SW480 (cell line): ENCODE results near the gene HOXC12.

ENCODE experiments used
- DNase-seq: peaks from one replicate; pipeline ENCODE4 v3.0.0-alpha.2; 2016; ENCODE audit warnings: low spot score

HOXC12 gene

GRCh38 chr12:53956914-53957536, 2.3 kb downstream of the HOXC12 start:
- DNase-seq, result no peak

GRCh38 chr12:53958128-53958527, 3.4 kb downstream of the HOXC12 start:
- no peak for DNase-seq

DNA sequence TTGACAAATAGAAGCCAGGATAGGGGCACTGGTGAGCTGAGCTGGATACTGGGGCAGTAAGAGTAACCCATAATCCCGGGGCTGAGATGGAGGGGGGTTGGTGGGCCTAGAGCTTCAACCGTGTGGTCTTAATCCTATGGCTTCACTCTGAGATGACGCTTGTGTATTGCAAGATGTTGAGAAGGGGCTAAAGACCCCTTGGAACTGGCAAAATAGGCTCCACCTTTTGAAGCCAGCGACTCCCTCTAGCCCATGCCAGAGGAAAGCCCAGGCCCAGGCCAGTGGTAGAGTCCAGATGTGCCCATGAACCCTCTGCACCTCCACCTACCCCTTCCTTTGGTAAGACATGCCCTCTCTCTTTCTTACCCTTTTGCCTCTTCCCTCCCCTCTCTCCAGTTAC, 4.6 kb downstream of the HOXC12 start:
- DNase-seq, result no peak

DNA sequence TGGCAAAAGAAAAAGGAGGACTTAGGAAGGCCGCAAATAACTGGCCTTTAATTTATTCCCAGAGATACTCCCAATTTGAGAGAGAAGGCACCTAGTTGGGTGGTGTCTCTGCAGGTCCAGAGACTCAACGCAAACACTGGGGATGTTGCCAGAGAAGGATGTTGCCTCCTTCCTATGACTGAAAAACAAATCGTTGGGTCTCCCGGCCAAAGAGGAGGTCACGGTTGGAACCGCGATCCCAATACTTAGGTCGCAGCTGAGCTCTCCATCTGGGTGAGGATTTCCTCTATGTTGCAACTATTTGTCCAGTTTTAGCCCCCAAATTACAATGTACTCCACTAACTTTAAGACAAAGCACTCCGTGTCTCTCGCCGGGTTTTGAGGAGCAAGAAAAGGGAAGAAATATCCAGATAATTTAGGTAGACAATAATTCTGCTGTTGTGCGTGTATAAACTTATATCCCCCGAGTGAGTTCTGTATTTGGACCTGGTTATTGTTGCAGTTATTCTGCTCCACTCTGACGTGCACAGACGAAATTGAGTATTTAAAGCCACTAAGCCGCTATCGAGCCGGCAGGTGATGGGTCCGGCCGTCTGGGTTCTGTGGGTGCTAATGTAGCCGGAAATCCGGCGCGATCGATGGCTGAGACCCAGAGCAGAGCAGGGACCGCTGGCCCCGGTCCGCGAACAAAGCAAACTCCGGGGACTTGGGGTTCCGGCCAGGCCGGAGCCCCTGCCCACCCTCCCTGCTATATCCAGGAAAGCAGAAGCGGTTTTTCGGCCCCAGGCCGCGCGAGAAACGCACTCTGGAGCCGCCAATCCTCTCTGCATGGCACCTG, 5.7 kb downstream of the HOXC12 start:
- no peak for DNase-seq

DNA sequence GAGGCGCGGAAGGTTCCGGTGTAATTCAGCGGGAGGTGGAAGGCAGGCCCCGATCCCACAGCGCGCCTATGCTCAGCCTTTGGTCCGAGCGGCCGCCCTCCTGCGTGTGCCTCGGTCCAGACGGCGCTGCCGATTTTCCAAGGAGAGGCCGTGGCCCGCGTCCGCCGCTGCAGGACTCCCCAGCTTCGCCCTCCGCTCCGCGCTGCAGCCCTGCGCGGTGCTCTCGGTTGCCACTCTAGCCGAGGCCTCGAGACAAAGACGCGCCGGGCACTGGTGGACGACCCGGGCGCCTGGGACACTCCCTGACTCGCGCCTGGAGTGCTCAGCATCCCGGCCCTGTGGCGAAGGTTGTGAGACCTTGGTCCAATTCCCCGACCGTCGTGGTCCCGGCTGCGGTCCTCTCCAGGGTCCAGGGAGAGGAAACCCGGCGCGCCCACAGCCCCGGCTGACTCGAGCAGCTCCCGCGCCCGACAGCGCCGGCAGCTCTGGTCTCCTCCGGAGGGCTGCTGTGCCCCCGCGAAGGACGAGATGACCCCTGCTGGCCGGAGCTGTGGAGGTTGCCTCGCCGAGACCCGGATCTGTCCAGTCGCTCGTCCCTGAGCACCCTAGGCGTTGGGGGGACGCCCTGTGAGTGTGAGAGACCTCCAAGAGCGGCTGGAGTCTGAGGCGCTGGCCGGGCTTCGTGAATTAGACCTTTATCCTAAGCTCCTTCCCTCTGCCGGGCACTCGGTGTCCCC, 6.5 kb downstream of the HOXC12 start:
- no peak for DNase-seq

DNA sequence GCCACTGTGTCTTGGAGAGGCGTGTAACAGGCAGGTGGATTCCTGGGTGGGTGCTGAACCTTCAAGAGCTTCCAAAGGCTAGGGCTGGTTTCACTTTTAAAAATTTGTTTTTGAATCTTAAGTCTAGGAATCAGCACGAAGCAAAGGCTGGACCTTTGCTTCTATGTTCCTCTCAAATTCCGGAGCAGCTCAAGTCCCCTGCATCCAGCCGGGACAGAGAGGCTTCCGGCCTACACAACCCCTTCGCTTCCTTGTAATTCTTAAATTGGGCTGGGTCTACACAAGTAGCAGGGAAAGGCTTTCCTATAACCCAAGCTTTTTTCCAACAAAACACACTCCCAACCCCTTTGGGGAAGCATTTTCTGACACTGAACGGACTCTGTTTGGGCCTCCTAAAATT, 8.3 kb downstream of the HOXC12 start:
- DNase-seq, result no peak

- DNase-seq, result no peak
Observed at GRCh38 chr12:53963434-53964314, 9.0 kb downstream of the HOXC12 start.

DNA sequence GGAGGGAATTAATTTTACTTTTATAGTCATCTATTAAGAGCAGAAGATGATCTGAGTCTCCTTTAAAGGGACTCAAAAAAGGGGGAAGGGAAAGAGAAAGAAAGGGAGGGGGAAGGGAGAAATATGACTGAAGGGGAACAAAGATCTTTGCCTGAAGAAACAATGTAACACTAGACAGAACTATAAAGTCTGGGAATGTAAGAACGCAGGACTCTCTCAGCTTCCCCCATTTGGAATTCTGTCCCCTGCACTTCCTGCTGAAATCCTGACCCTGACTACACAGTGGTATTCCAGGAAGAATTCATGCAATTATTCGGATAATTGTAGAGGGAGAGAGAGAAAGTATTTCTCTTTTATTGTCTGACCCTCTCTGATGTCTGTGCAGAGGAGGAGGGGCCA, 9.6 kb downstream of the HOXC12 start:
- no peak for DNase-seq

DNA sequence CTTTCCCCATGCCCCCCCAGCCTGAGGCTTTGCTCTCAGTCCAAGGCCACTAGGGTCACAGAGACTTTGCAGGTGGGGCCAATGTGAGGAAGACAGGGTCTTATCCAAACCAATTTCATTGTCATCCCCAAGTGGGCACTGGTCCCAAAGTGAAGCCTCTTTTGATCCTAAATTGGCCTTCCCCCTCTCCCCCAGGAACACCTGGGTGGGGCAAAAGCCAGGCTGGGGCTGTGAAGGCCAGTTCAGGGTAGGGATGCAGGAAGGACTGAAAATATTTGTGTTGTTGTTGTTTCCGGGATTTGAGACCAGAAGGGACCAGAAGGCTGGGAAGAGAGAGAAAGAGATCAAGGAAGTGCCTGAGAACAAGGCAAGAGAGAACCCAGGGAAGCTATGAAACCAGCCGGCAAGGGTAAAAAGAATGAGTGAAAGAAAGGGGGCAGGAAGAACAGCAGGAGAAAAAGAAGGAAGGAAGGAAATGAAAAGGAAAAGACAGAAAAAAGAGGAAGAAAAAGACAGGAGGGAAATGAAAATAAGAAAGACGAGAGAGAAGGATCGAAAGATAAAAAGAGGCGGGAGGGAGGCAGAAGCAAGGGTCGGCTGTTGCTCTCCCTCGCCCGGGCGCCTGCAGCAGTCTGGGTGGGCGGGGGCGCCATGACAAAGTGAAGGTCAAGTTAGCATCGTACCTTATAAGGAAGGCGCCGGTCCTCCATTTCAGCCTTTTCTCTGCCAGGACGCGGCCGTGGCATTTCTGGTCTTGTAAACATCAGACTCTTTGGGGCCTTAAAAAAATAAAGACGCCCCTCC, 10.8 kb downstream of the HOXC12 start:
- DNase-seq, result no peak

- DNase-seq, result no peak
Observed at GRCh38 chr12:53966085-53966384, 11.3 kb downstream of the HOXC12 start.

GRCh38 chr12:53966385-53967133, 11.9 kb downstream of the HOXC12 start:
- no peak for DNase-seq

GRCh38 chr12:53967421-53967925, 12.8 kb downstream of the HOXC12 start:
- DNase-seq, result no peak

DNA sequence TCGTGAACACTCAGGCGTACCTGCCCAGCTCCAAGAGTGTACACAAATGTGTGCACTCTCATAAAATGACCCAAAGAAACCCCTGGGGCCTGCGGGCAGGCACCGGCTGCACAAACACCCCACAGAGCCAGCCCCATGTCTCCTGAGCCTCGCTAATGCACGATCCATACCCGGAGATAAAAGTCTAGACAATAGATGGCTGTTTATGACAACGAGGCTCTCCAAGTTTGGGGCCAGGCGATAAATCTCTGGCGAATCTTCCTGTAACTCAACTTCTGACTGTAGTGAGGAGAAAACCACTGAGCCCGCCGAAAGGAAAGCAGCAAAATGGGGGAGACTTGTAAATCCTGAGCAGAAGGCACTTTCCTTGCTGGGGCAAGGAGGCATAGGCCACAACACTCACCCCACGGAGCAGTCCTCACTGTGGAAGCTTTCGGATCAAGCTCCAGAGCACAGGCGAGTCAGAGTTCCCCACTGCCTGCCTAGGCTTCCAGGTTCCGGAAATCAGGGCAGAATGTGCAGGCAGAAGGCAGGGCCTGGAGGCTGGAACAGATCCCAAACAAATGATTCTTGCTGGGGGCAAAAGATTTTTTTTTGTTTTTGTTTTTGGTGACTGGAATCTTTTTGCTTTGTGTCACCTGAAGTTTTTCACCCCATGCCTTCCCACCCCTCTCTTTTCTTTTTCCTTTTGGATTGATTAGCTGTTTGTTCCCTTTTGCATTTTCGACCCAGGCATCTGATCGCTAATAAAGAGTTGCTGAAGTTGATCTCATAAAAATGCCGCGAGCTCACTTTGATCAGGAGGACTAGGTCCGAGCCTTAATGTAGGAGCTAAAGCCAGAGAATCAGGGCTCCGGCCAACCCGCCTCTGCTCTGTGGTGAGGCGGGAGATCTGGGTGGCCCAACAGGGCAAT, 13.8 kb downstream of the HOXC12 start:
- no peak for DNase-seq

DNA sequence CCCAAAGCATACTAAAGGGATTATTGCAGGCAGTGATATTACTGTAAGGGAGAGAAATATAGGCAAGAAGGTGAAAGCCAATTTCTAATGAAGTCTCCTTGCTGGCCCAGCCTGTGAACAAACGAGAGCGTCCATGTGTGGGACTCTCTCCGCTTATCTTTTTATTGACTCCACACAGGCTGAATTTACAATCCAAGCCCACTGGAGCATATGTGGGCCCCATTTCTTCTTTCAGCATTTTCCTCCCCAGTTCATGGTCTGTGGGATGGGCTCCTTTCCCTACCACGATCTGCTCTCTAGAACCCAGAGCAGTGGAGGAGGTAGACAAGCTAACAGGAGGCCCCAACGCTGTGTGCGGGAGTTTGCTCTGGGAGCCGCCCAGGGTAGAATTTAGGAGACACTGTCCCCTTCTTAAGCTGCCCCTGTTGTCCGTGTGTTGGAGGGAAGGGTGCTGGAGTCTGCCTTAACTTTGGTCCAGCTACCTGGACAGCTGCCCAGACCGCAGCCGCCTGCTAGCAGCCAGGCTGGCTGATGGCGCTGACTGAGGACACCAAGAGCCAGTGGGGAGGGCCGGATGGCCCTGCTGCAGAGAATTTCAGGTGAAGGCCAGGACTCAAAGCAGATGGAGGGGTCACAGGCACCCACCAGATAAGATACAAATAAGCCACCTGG, 15.0 kb downstream of the HOXC12 start:
- no peak for DNase-seq

GRCh38 chr12:53970451-53970850, 15.7 kb downstream of the HOXC12 start:
- DNase-seq, result no peak

GRCh38 chr12:53971129-53971528, 16.4 kb downstream of the HOXC12 start:
- no peak for DNase-seq

DNA sequence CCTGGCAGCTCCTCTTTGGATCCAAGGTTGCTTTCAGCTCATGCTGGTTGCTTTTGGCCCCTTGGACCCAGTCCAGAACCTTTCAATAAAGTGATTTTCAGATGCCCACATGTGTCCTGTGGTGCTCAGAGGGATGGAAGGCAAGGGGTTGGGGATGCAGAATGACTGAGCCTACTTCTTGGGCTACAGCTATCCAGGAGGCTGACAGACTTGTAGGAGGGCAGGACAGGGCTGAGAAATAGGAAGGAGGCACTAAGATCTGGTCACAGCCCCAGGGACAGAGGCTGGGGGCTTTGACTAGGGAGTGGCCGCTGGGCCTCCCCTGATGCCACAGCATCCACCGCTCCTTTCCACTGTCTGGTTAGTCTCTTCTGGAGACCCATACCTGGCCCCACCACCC, 17.0 kb downstream of the HOXC12 start:
- no peak for DNase-seq

DNA sequence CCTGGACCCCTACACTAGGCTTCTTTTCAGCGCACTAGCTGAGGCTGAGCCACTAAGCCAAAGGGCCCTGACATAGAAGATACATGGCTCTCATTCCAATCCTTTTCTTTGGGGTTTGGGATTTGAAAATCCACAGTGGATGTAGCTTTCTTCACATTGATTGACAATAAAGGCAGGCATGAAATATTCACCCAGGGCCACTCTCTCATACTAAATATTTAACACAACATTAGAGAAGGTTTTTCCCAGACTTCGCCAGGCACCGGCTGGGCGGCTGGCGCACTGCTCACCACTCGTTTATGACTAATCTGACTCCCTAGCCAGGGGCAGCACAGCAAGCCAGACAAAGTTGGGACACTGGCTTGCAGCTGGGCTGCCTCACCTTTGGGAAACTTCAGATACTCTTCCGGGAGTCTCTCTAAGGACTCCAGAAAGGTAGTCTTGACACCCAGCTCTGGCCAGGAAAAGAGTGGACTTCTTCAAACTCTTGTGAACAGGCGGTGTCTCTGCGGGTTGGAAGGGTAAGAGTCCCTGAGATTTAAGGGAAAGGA, 17.5 kb downstream of the HOXC12 start:
- DNase-seq, result no peak
